Activated naive CD4-positive, alpha-beta T cell treated with anti-CD3 and anti-CD28 coated beads, Interleukin-2, amount 10 ng/mL, durations not matched to agents 7 days and 5 days (primary cell): ENCODE data around the gene MINAR1.

Experiments used
- CTCF ChIA-PET: fragments of 350-600 bp; sonication (Branson Sonifier 250); formaldehyde crosslinking; loops from one replicate; lab custom pipeline; 2021; ENCODE audit warnings: antibody characterized with exemption; lab: Charles Lee
- DNase-seq: peaks from one replicate; pipeline ENCODE4 v3.0.0-alpha.2; 2020
- H3K27ac Mint-ChIP-seq: one replicate; pipeline ENCODE4 v1.8.0; 2021; ENCODE audit warnings: mild to moderate bottlenecking, moderate library complexity, mixed read lengths
- H3K27me3 Mint-ChIP-seq: one replicate; pipeline ENCODE4 v1.8.0; 2021; ENCODE audit warnings: mild to moderate bottlenecking, mixed read lengths
- H3K36me3 Mint-ChIP-seq: one replicate; pipeline ENCODE4 v1.8.0; 2021; ENCODE audit warnings: mixed read lengths
- H3K4me1 Mint-ChIP-seq: one replicate; pipeline ENCODE4 v1.8.0; 2021; ENCODE audit warnings: mixed read lengths
- H3K4me3 Mint-ChIP-seq: one replicate; pipeline ENCODE4 v1.8.0; 2021; ENCODE audit warnings: mild to moderate bottlenecking, moderate library complexity, mixed read lengths
- H3K9me3 Mint-ChIP-seq: one replicate; pipeline ENCODE4 v1.8.0; 2021; ENCODE audit warnings: mixed read lengths

MINAR1 gene

DNA sequence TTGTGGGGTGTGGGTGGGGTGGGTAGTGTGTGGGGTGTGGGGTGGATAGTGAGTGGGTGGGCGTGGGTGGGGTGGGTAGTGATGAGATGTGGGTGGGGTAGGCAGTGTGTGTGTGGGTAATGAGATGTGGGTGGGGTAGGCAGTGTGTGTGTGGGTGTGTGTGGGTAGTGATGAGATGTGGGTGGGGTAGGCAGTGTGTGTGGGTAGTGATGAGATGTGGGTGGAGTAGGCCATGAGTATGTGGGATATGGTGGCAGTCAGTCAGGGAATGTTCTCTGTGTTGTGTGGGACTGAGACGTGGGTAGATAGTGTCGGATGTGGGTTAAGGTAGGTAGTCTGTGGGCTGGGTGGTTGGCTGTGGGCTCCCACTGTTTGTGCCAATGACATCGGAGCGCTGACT lies 7.1 kb downstream of the MINAR1 start:
- Mint-ChIP-seq H3K9me3 (no peaks in the 10 kb centered on the region), H3K27ac (no peak overlapping the region)

DNA sequence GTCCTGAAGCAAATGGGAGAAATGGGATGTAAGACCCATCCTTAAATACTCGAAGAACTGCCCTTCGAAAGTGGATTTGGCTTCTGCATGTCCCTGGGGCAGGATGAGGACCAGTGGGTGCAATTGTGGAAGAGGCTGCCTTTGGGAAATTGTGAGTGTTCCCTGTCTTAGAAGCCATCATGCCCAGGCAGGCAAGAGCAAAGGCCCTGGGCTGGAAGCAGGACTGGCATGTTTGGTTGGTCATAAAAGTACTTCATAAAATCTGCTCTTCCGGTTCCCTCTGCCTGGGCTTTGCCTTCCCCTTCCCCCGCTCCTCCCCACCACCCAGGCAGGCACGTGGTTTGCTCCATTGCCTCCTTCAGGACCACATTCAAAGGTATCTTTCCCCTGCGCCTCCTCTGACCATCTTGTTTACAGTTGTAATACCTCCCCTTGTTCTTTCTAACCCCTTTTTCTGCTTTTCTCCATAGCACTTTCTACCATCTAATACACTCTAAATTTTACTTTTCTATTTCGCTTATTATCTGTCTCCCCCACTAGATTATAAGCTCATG lies 8.3 kb downstream of the MINAR1 start:
- H3K4me1 Mint-ChIP-seq: no peaks in the 10 kb centered on the region
- no peak overlapping the region for H3K4me3 Mint-ChIP-seq
- H3K9me3 Mint-ChIP-seq: no peaks in the 10 kb centered on the region
- CTCF ChIA-PET: no interaction called here
- H3K27ac Mint-ChIP-seq: no peak overlapping the region
- H3K27me3 Mint-ChIP-seq: no peaks in the 10 kb centered on the region
- no peaks in the 10 kb centered on the region for H3K36me3 Mint-ChIP-seq
- DNase-seq: no peak

More for the DNA sequence above, 7.1 kb downstream of the MINAR1 start:
- Mint-ChIP-seq H3K4me3 (no peak overlapping the region), H3K27me3 (peaks cover 7% of the 10 kb centered on the region), H3K36me3 (no peaks in the 10 kb centered on the region), H3K4me1 (no peaks in the 10 kb centered on the region)
- CTCF ChIA-PET: no interaction called here
- no peak for DNase-seq

GRCh38 chr15:79442911-79443310 lies 10.8 kb downstream of the MINAR1 start:
- CTCF ChIA-PET: no interaction called here
- H3K36me3 Mint-ChIP-seq: no peaks in the 10 kb centered on the region
- no peak overlapping the region for H3K27ac Mint-ChIP-seq

DNA sequence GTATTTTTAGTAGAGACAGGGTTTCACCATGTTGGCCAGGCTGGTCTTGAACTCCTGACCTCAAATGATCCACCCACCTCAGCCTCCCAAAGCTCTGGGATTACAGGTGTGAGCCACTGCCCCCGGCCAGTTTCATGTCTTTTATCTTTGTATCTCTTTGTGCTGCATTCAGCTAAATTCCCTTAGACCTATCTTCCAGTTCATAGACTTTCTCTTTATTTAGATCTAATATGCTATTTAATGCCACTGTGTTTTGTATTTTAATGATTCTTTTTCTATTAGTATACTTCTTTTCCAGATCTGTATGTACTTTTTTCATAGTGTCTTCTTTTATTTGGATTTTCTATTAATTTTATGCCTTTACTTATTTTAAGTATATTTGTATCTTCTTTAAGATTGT lies 14.9 kb downstream of the MINAR1 start:
- no peak overlapping the region for H3K4me3 Mint-ChIP-seq
- peaks cover 3% of the 10 kb centered on the region for H3K27me3 Mint-ChIP-seq
- DNase-seq: no peak
- H3K4me1 Mint-ChIP-seq: no peaks in the 10 kb centered on the region
- H3K27ac Mint-ChIP-seq: no peak overlapping the region
- no peaks in the 10 kb centered on the region for H3K36me3 Mint-ChIP-seq
- no peaks in the 10 kb centered on the region for H3K9me3 Mint-ChIP-seq
- CTCF ChIA-PET: no interaction called here

More at GRCh38 chr15:79442911-79443310, 10.8 kb downstream of the MINAR1 start:
- no peak for DNase-seq
- H3K4me1 Mint-ChIP-seq: no peaks in the 10 kb centered on the region
- H3K27me3 Mint-ChIP-seq: peaks cover 3% of the 10 kb centered on the region
- H3K4me3 Mint-ChIP-seq: no peak overlapping the region
- H3K9me3 Mint-ChIP-seq: no peaks in the 10 kb centered on the region

GRCh38 chr15:79450648-79451047 lies 18.5 kb downstream of the MINAR1 start:
- Mint-ChIP-seq H3K27me3 (peaks cover 3% of the 10 kb centered on the region), H3K4me3 (no peak overlapping the region), H3K27ac (no peak overlapping the region), H3K36me3 (no peaks in the 10 kb centered on the region), H3K9me3 (no peaks in the 10 kb centered on the region), H3K4me1 (no peaks in the 10 kb centered on the region)
- DNase-seq: no peak
- CTCF ChIA-PET: no interaction called here

DNA sequence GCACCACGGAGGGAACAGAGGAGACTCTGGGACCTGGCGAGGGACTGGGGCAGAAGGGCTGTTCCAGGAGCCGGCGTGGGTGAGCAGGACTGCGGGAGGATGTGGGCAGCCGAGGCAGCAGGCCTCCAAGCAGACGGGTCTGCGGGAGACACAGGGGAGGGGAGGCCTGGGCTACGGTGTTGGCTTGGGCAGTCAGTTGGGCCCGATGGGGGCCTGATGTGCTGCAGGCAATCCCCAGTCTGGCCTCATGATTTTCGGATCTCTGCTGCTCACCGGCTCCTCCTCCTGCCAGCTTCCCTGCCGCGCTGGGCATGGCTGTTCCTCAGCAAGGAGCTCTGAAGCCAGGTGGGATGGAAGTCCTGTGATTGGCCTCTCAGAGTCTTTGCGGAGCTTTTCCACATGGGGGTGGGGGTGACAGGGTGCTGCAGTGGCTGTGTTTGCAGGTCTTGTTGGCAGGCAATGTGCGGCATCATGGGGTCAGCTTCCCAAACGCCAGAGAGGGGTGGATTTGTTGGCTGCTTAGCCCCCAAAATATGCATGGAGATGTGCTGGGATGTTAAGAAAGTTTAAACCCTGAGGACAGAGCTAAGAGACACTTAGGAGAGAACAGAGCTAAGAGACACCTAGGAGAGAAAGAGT lies 19.3 kb downstream of the MINAR1 start:
- Mint-ChIP-seq H3K27me3 (peaks cover 3% of the 10 kb centered on the region), H3K4me3 (no peak overlapping the region), H3K4me1 (no peaks in the 10 kb centered on the region), H3K36me3 (no peaks in the 10 kb centered on the region), H3K27ac (no peak overlapping the region), H3K9me3 (no peaks in the 10 kb centered on the region)
- CTCF ChIA-PET: no interaction called here
- DNase-seq: no peak

DNA sequence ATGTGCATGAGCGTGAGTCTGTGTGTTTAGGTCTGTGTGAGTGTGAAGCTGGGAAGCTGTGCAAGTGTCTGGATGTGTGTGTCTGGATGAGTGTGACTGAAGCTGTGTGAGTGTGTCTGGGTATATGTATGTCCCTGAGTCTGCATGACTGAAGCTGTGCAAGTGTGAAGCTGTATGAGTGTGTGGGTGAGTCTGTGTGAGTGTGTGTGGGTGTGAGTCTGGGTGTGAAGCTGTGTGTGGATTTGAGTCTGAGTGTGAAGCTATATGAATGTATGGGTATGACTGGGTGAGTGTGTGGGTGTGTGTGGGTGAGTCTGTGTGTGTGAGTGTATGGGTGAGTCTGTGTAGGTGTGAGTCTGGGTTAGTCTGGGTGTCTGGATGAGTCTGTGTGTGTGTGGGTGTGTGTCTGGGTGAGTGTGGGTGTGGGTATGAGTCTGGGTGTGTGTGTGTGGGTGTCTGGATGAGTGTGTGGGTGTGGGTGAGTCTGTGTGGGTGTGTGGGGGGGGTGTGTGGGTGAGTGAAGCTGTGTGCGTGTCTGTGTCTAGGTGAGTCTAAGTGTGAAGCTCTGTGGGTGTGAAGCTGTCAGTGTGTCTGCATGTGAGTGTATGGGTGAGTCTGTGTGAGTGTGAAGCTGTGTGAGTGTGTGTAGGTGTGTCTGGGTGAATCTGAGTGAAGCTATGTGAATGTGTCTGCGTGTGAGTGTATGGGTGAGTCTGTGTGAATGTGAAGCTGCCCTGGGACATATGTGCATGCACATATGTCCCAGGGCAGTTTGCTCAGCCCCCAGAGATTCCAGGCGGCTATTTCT lies 20.3 kb downstream of the MINAR1 start:
- Mint-ChIP-seq H3K27ac (no peak overlapping the region), H3K4me1 (no peaks in the 10 kb centered on the region), H3K9me3 (no peaks in the 10 kb centered on the region), H3K36me3 (no peaks in the 10 kb centered on the region), H3K27me3 (no peaks in the 10 kb centered on the region), H3K4me3 (no peak overlapping the region)
- no peak for DNase-seq
- CTCF ChIA-PET: no interaction called here

DNA sequence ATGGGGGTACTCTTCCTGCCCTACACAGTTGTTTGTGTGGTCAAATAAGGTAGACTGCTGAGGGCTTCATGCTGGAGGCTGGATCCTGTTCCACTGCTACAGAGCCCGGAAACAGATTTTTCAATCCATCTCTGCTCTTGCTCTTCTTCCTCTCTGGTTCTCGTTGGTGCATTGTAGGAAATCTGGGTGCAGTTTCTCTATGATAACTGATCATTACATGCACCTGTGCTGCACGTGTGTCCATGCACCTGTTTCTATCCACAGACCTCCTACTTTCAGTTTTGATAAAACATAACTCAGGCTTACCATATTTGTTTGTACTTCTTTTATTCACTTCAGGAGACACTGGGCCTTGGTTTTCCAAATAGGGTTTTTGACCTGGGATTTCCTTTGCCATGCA lies 21.3 kb downstream of the MINAR1 start:
- no peak overlapping the region for H3K4me3 Mint-ChIP-seq

GRCh38 chr15:79454063-79454462 lies 21.9 kb downstream of the MINAR1 start:
- Mint-ChIP-seq H3K36me3 (no peaks in the 10 kb centered on the region), H3K4me3 (no peak overlapping the region), H3K9me3 (no peaks in the 10 kb centered on the region), H3K4me1 (no peaks in the 10 kb centered on the region), H3K27ac (no peak overlapping the region), H3K27me3 (no peaks in the 10 kb centered on the region)
- DNase-seq: no peak
- CTCF ChIA-PET: no interaction called here

More for the DNA sequence above, 21.3 kb downstream of the MINAR1 start:
- H3K9me3 Mint-ChIP-seq: no peaks in the 10 kb centered on the region
- H3K27me3 Mint-ChIP-seq: no peaks in the 10 kb centered on the region
- H3K36me3 Mint-ChIP-seq: no peaks in the 10 kb centered on the region
- no peak for DNase-seq
- no peaks in the 10 kb centered on the region for H3K4me1 Mint-ChIP-seq
- no peak overlapping the region for H3K27ac Mint-ChIP-seq
- CTCF ChIA-PET: no interaction called here

- Mint-ChIP-seq H3K36me3 (no peaks in the 10 kb centered on the region), H3K9me3 (no peaks in the 10 kb centered on the region), H3K4me1 (no peaks in the 10 kb centered on the region), H3K4me3 (no peak overlapping the region), H3K27me3 (no peaks in the 10 kb centered on the region), H3K27ac (no peak overlapping the region)
- DNase-seq: no peak
- CTCF ChIA-PET: no interaction called here
Observed at GRCh38 chr15:79455361-79455760, 23.2 kb downstream of the MINAR1 start.

GRCh38 chr15:79455943-79456342 lies 23.8 kb downstream of the MINAR1 start:
- DNase-seq: no peak
- H3K36me3 Mint-ChIP-seq: no peaks in the 10 kb centered on the region
- no peaks in the 10 kb centered on the region for H3K4me1 Mint-ChIP-seq
- no peaks in the 10 kb centered on the region for H3K27me3 Mint-ChIP-seq
- no peak overlapping the region for H3K27ac Mint-ChIP-seq
- CTCF ChIA-PET: no interaction called here
- H3K4me3 Mint-ChIP-seq: no peak overlapping the region
- H3K9me3 Mint-ChIP-seq: no peaks in the 10 kb centered on the region

- H3K27me3 Mint-ChIP-seq: no peaks in the 10 kb centered on the region
Observed at GRCh38 chr15:79458491-79458890, 26.4 kb downstream of the MINAR1 start.

GRCh38 chr15:79459666-79460065 lies 27.5 kb downstream of the MINAR1 start:
- DNase-seq: no peak
- CTCF ChIA-PET: no interaction called here
- no peaks in the 10 kb centered on the region for H3K36me3 Mint-ChIP-seq
- no peak overlapping the region for H3K27ac Mint-ChIP-seq
- H3K9me3 Mint-ChIP-seq: no peaks in the 10 kb centered on the region
- no peaks in the 10 kb centered on the region for H3K27me3 Mint-ChIP-seq
- H3K4me3 Mint-ChIP-seq: no peak overlapping the region
- no peaks in the 10 kb centered on the region for H3K4me1 Mint-ChIP-seq

More at GRCh38 chr15:79458491-79458890, 26.4 kb downstream of the MINAR1 start:
- H3K4me3 Mint-ChIP-seq: no peak overlapping the region
- no peaks in the 10 kb centered on the region for H3K36me3 Mint-ChIP-seq
- CTCF ChIA-PET: no interaction called here
- H3K27ac Mint-ChIP-seq: no peak overlapping the region
- no peaks in the 10 kb centered on the region for H3K9me3 Mint-ChIP-seq
- no peaks in the 10 kb centered on the region for H3K4me1 Mint-ChIP-seq
- DNase-seq: no peak

GRCh38 chr15:79463043-79463780 lies 31.1 kb downstream of the MINAR1 start:
- H3K4me3 Mint-ChIP-seq: no peak overlapping the region
- CTCF ChIA-PET: no interaction called here
- H3K27ac Mint-ChIP-seq: no peak overlapping the region
- H3K27me3 Mint-ChIP-seq: no peaks in the 10 kb centered on the region
- no peak for DNase-seq
- no peaks in the 10 kb centered on the region for H3K4me1 Mint-ChIP-seq
- no peaks in the 10 kb centered on the region for H3K36me3 Mint-ChIP-seq
- H3K9me3 Mint-ChIP-seq: no peaks in the 10 kb centered on the region
